HL-60 (cell line): Measurements from ENCODE around the gene METTL25.

Source experiments
- DNase-seq, 2 experiments: peaks; one replicate each; pipeline ENCODE4 v3.0.0-alpha.2; 2010 to 2020; ENCODE audit warnings: low read depth in 1 of 2, low spot score in 1 of 2
- H3K27ac ChIP-seq: fragments of 250-450 bp; sonication (Bioruptor Pico); replicated peaks from 2 replicates; pipeline ENCODE4 v1.5.1; 2020; ENCODE audit warnings: mild to moderate bottlenecking, moderate library complexity
- H3K27me3 ChIP-seq: fragments of 250-450 bp; sonication (Bioruptor Pico); 2 replicates; pipeline ENCODE4 v1.5.1; 2021; ENCODE audit warnings: mild to moderate bottlenecking, moderate library complexity; ENCODE audit not compliant: insufficient read depth, poor library complexity, severe bottlenecking
- H3K4me3 ChIP-seq: replicated peaks from 2 replicates; pipeline ENCODE4 v1.5.1; 2011; ENCODE audit warnings: mild to moderate bottlenecking, control low read depth, low read length; ENCODE audit not compliant: insufficient read depth
- CTCF ChIP-seq: IDR thresholded peaks from one replicate; pipeline ENCODE4 v1.5.1; 2011; ENCODE audit warnings: low read length, control low read depth, inconsistent platforms; ENCODE audit not compliant: insufficient read depth
- GABPA ChIP-seq: IDR thresholded peaks from 2 replicates; pipeline ENCODE4 v1.6.1; 2012; ENCODE audit warnings: low read depth
- POLR2AphosphoS5 ChIP-seq: IDR thresholded peaks from 2 replicates; pipeline ENCODE4 v1.6.1; 2012; ENCODE audit warnings: low read depth
- REST ChIP-seq: IDR thresholded peaks from 2 replicates; pipeline ENCODE4 v1.6.1; 2012; ENCODE audit warnings: low read depth; ENCODE audit not compliant: insufficient replicate concordance
- SPI1 ChIP-seq: IDR thresholded peaks from 2 replicates; pipeline ENCODE4 v1.6.1; 2012; ENCODE audit warnings: low read depth, mild to moderate bottlenecking, borderline replicate concordance

METTL25 gene

GRCh38 chr12:82523996-82524395 lies 165.7 kb downstream of the METTL25 start:
- no peak overlapping the region for H3K27ac ChIP-seq
- TF ChIP-seq REST (no peak), SPI1 (no peak), GABPA (no peak), CTCF (no peak), POLR2AphosphoS5 (no peak)
- H3K4me3 ChIP-seq = no peak overlapping the region
- peaks cover 8% of the 10 kb centered on the region for H3K27me3 ChIP-seq
- no peak for DNase-seq

GRCh38 chr12:82524641-82525040 lies 166.3 kb downstream of the METTL25 start:
- Histone ChIP-seq H3K27me3 (peaks cover 8% of the 10 kb centered on the region), H3K4me3 (no peak overlapping the region), H3K27ac (no peak overlapping the region)
- no peak for DNase-seq
- TF ChIP-seq POLR2AphosphoS5 = no peak

GRCh38 chr12:82525616-82526015 lies 167.3 kb downstream of the METTL25 start:
- Histone ChIP-seq H3K27me3 (peaks cover 8% of the 10 kb centered on the region), H3K27ac (no peak overlapping the region), H3K4me3 (no peak overlapping the region)
- TF ChIP-seq REST (no peak), CTCF (no peak), GABPA (no peak), SPI1 (no peak), POLR2AphosphoS5 (no peak)
- DNase-seq = no peak

GRCh38 chr12:82527165-82527780 lies 168.9 kb downstream of the METTL25 start:
- peak; percentile 21 to 26 for DNase-seq
- TF ChIP-seq CTCF (peak; percentile 62), REST (no peak)
- peaks cover 8% of the 10 kb centered on the region for H3K27me3 ChIP-seq
- no peak overlapping the region for H3K27ac ChIP-seq
- H3K4me3 ChIP-seq = no peak overlapping the region
